ENCODE data around the gene LPIN1. TPM values are rescaled to one million over a fixed set of nuclear protein-coding genes. Genes with fewer than 3 reads are reported as not detected.
A peak's percentile ranks its signal among the peaks of the same experiment; 100 is the strongest.

LPIN1 gene
- total and polyA plus RNA-seq, 10 donors, result 12.3 to 55.7 (median 34.8) TPM

DNA sequence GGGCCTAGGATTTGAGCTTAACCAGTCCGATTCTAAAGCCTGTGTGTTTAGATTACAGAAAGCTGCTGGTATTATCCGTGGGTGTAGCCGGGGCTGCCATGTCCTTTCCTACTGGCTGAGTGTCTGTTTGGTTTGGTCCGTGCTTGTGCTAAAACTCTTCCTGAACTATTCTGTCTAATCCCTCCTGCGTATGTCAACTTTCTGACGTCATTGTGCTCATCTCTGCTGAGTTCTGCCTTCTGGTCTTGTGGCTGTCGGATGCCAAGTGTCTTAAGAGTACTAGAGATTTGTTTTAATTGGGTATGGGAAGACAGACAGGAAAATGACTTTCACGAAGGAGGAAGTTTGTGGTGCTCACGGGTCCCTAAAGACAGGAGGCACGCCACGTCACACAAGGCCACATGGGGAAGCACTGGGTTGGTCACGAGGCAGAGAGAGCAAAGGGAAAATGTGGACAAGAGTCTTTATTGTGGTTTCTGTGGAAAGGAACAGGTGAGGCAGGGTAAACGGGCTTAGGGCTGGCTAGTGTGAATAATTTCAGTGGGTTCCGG lies 44.6 kb upstream of the LPIN1 start:
- 24 to 36% (median 32%) methylated on average over 14 of the region's 14 CpGs for WGBS, 5 donors
- Histone ChIP-seq H3K4me1 (peaks cover 0 to 21% (median 7%) of the 10 kb centered on the region in 6 donors), H3K36me3 (no peaks in the 10 kb centered on the region), H3K27me3 (replicated peaks in 1 of 7) (peaks cover 0 to 7% (median 0%) of the 10 kb centered on the region in 7 donors), H3K27ac (no peak overlapping the region), H3K4me3 (no peak overlapping the region), H3K9me3 (no peaks in the 10 kb centered on the region)
- DNase-seq, result no peak
- TF ChIP-seq POLR2A (IDR thresholded peaks at IDR 0.05) (no peak), POLR2AphosphoS5 (IDR thresholded peaks at IDR 0.05) (peak in 2 of 3 donors; percentile 8 to 36)
- TF ChIP-seq, protein P1, sequence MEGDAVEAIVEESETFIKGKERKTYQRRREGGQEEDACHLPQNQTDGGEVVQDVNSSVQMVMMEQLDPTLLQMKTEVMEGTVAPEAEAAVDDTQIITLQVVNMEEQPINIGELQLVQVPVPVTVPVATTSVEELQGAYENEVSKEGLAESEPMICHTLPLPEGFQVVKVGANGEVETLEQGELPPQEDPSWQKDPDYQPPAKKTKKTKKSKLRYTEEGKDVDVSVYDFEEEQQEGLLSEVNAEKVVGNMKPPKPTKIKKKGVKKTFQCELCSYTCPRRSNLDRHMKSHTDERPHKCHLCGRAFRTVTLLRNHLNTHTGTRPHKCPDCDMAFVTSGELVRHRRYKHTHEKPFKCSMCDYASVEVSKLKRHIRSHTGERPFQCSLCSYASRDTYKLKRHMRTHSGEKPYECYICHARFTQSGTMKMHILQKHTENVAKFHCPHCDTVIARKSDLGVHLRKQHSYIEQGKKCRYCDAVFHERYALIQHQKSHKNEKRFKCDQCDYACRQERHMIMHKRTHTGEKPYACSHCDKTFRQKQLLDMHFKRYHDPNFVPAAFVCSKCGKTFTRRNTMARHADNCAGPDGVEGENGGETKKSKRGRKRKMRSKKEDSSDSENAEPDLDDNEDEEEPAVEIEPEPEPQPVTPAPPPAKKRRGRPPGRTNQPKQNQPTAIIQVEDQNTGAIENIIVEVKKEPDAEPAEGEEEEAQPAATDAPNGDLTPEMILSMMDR (IDR thresholded peaks at IDR 0.05 in 8 of 11, conservative IDR thresholded peaks at IDR 0.05 in 3 of 11), result no peak
- intact Hi-C loops (cut with DNase I; ENCODE audit: low total_unique reads), result no loop called here

DNA sequence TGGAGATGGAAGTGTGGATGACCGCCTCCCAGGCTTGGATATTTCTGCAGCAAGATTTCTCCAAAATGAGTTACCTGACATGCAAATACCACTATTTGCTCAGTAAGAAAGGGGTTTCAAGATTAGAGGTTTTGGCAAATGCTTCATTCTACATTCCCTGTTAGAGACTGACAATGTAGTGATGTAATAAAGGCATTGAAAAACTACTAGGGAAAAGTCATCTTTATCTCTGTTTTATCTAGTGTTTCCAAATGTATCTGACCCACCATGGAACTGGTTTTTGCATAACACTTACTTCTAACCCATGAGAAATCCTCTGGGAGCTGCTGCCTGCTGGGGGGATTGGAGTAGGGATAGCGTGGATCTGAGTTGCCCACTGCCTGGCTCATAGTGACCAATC lies 43.5 kb upstream of the LPIN1 start:
- H3K9me3 ChIP-seq, result no peaks in the 10 kb centered on the region
- TF ChIP-seq, protein P1 (IDR thresholded peaks at IDR 0.05 in 8 of 11, conservative IDR thresholded peaks at IDR 0.05 in 3 of 11), result no peak
- no peak for TF ChIP-seq POLR2AphosphoS5 (IDR thresholded peaks at IDR 0.05)
- TF ChIP-seq POLR2A (IDR thresholded peaks at IDR 0.05), result no peak
- WGBS, 5 donors, result 84 to 97% (median 91%) methylated on average over 2 of the region's 2 CpGs
- H3K4me1 ChIP-seq, result peaks cover 0 to 10% (median 1%) of the 10 kb centered on the region in 6 donors
- H3K4me3 ChIP-seq, result no peak overlapping the region
- no peaks in the 10 kb centered on the region for H3K36me3 ChIP-seq
- H3K27me3 ChIP-seq (replicated peaks in 1 of 7), result no peaks in the 10 kb centered on the region
- H3K27ac ChIP-seq, result no peak overlapping the region
- no peak for DNase-seq
- intact Hi-C loops (cut with DNase I; ENCODE audit: low total_unique reads), result no loop called here

DNA sequence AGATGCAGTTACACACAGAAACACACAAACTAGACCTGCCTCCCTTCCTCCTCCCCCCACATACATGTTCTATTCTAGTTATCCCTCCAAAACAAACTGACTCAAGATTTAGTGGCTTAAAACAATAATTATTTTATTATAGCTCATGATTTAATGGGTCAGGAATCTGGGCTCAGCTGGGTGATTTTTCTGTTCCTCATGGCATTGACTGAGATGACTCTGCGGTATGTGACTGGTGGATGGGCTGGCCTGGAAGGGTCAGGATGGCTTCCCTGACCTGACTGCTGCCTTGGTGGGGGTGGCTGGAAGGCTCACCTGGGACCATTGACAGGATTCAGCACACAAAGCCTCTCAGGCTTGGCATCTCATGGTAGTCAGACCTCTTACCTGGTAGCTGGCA lies 42.7 kb upstream of the LPIN1 start:
- 76 to 94% (median 91%) methylated on average over 1 of the region's 1 CpG for WGBS, 5 donors
- H3K4me3 ChIP-seq, result no peak overlapping the region
- no peak overlapping the region for H3K27ac ChIP-seq
- no peaks in the 10 kb centered on the region for H3K9me3 ChIP-seq
- peaks cover 0 to 8% (median 0%) of the 10 kb centered on the region in 6 donors for H3K4me1 ChIP-seq
- no peak for DNase-seq
- intact Hi-C loops (cut with DNase I; ENCODE audit: low total_unique reads), result no loop called here
- no peaks in the 10 kb centered on the region for H3K27me3 ChIP-seq (replicated peaks in 1 of 7)
- no peak for TF ChIP-seq POLR2AphosphoS5 (IDR thresholded peaks at IDR 0.05)
- no peak for TF ChIP-seq POLR2A (IDR thresholded peaks at IDR 0.05)
- TF ChIP-seq, protein P1 (IDR thresholded peaks at IDR 0.05 in 8 of 11, conservative IDR thresholded peaks at IDR 0.05 in 3 of 11), result no peak
- no peaks in the 10 kb centered on the region for H3K36me3 ChIP-seq

DNA sequence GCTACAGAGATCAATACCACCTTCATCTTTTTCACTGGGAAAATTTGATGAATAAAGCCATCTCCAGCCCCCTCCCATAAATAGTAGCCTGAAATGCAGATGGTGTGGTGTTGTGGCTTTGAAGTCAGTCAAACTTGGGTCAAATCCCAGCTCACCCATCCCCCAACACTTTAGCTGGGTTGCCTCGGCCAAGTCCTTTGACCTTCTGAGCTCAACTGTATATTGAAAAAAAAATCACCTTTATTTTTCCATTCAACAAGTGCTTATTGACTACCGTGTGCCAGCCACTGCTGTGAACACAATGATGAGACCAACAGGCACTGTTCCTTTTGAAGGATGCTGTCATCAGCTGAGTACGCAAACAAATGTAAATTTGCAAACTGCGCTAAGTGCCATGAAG lies 41.4 kb upstream of the LPIN1 start:
- no peaks in the 10 kb centered on the region for H3K27me3 ChIP-seq (replicated peaks in 1 of 7)
- intact Hi-C loops (cut with DNase I; ENCODE audit: low total_unique reads), result no loop called here
- no peak overlapping the region for H3K27ac ChIP-seq
- H3K36me3 ChIP-seq, result no peaks in the 10 kb centered on the region
- no peak overlapping the region for H3K4me3 ChIP-seq
- H3K9me3 ChIP-seq, result no peaks in the 10 kb centered on the region
- 84 to 96% (median 90%) methylated on average over 4 of the region's 4 CpGs for WGBS, 5 donors
- TF ChIP-seq, protein P1 (IDR thresholded peaks at IDR 0.05 in 8 of 11, conservative IDR thresholded peaks at IDR 0.05 in 3 of 11), result no peak
- no peak for DNase-seq
- H3K4me1 ChIP-seq, result peaks cover 0 to 8% (median 0%) of the 10 kb centered on the region in 6 donors
